Heart left ventricle (tissue), 13 donors: ENCODE results near the gene TGFB2.

Source experiments
- CTCF ChIP-seq, 12 donors: fragments of 200-600 bp; sonication (generic) in 4 of 12; IDR thresholded peaks; one replicate each; pipeline versions ENCODE4 v1.5.0 to v1.8.0; 2018 to 2022; ENCODE audit warnings: antibody characterized with exemption in 12 of 12, mild to moderate bottlenecking in 5 of 12
- POLR2A ChIP-seq, 2 donors: fragments of 450-650 bp; IDR thresholded peaks; one replicate each; pipeline ENCODE4 v1.6.1; 2017; ENCODE audit warnings: antibody characterized with exemption in 2 of 2, mild to moderate bottlenecking in 2 of 2, moderate library complexity in 2 of 2
- donor health status: ischemic (EF 13 %, LVEDD 7.1; RV severe dilation, severe dysfunction).
- donor health status: DM: no; HTN: yes; CAD: no.
- donor health status: DM: no; HTN: no; CAD: no.
- donor health status: ischemic (EF 25% LVEDD 6.9; RV normal size, moderate dysfunction).
- donor health status: ischemic (EF 25% LVEDD 5.7; RV mildly dilated, moderate dysfunction).
- donor health status: ischemic (EF 35%, LVEDD 5.7; RV mildly dilated, moderate dysfunction).
- donor health status: nonischemic (EF 11% LVEDD 7.7; RV severe dilation, severe dysfunction).
- donor health status: DM: yes; HTN: yes; CAD: no.
- donor health status: PGD.
- donor health status: ischemic (EF 29% LVEDD 5.4; RV normal size, mild dysfunction).
- donor health status: nonischemic (EF 23%, LVEDD 6.1; RV moderate dilation, normal function).

DNA sequence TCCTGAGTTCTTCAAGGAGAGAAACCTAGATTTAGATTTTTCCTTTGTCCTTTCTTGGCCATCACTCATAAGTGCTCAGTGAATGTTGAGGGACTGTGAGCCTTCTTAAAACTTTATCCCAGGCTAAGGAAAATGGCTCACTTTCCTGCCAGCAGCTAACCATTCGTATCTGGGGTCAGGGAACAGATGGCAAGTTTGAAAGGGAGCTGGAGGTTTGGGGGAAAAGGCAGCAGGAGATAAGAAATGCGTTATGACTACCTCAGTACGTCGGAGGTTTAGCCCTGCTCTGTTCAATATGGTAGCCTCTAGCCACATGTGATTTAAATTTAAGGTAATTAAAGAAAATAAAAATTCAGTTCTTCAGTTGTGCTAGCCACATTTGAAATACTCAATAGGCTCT lies 46.7 kb upstream of the TGFB2 start:
- TF ChIP-seq POLR2A (IDR thresholded peaks at IDR 0.05) (no peak), CTCF (IDR thresholded peaks at IDR 0.05) (no peak)
